ENCODE measurements around the gene TREM1. TPM values are rescaled to one million over a fixed set of nuclear protein-coding genes. Genes with fewer than 3 reads are reported as not detected.

Gene TREM1
- total RNA-seq, 2 donors from 2014 or later: not detected

GRCh38 chr6:41326092-41326491 is 39.6 kb upstream of the TREM1 start:
- H3K27me3 ChIP-seq: peaks cover 0 to 5% of the 10 kb centered on the region in 2 donors
- intact Hi-C loops (cut with DNase I): no loop called here
- H3K4me1 ChIP-seq: no peaks in the 10 kb centered on the region
- 57 to 64% methylated on average over 9 of the region's 9 CpGs for WGBS, 2 donors
- no peaks in the 10 kb centered on the region for H3K9me3 ChIP-seq
- TF ChIP-seq, protein P1, sequence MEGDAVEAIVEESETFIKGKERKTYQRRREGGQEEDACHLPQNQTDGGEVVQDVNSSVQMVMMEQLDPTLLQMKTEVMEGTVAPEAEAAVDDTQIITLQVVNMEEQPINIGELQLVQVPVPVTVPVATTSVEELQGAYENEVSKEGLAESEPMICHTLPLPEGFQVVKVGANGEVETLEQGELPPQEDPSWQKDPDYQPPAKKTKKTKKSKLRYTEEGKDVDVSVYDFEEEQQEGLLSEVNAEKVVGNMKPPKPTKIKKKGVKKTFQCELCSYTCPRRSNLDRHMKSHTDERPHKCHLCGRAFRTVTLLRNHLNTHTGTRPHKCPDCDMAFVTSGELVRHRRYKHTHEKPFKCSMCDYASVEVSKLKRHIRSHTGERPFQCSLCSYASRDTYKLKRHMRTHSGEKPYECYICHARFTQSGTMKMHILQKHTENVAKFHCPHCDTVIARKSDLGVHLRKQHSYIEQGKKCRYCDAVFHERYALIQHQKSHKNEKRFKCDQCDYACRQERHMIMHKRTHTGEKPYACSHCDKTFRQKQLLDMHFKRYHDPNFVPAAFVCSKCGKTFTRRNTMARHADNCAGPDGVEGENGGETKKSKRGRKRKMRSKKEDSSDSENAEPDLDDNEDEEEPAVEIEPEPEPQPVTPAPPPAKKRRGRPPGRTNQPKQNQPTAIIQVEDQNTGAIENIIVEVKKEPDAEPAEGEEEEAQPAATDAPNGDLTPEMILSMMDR (IDR thresholded peaks at IDR 0.05): no peak
- no peak for TF ChIP-seq POLR2A (IDR thresholded peaks at IDR 0.05)
- H3K4me3 ChIP-seq: no peak overlapping the region
- ATAC-seq (no peak), DNase-seq (no peak)
- no peaks in the 10 kb centered on the region for H3K36me3 ChIP-seq (replicated peaks in 1 of 2; ENCODE audit: insufficient read depth in 1 of 2, low read depth in 2 of 2)
- no peak overlapping the region for H3K27ac ChIP-seq

- no peak for TF ChIP-seq POLR2A (IDR thresholded peaks at IDR 0.05)
- TF ChIP-seq, protein P1 (IDR thresholded peaks at IDR 0.05): no peak
- Histone ChIP-seq H3K27ac (no peak overlapping the region), H3K36me3 (replicated peaks in 1 of 2; ENCODE audit: insufficient read depth in 1 of 2, low read depth in 2 of 2) (no peaks in the 10 kb centered on the region), H3K4me3 (no peak overlapping the region), H3K27me3 (peaks cover 0 to 5% of the 10 kb centered on the region in 2 donors), H3K4me1 (no peaks in the 10 kb centered on the region), H3K9me3 (no peaks in the 10 kb centered on the region)
- ATAC-seq (no peak), DNase-seq (no peak)
- intact Hi-C loops (cut with DNase I): no loop called here
- 61 to 78% methylated on average over 4 of the region's 4 CpGs for WGBS, 2 donors
These were observed 39.1 kb upstream of the TREM1 start for GRCh38 chr6:41325446-41326066.

GRCh38 chr6:41321183-41321582 is 34.7 kb upstream of the TREM1 start:
- TF ChIP-seq, protein P1 (IDR thresholded peaks at IDR 0.05): no peak
- TF ChIP-seq POLR2A (IDR thresholded peaks at IDR 0.05): no peak
- Histone ChIP-seq H3K27me3 (no peaks in the 10 kb centered on the region), H3K9me3 (no peaks in the 10 kb centered on the region), H3K27ac (no peak overlapping the region), H3K36me3 (replicated peaks in 1 of 2; ENCODE audit: insufficient read depth in 1 of 2, low read depth in 2 of 2) (no peaks in the 10 kb centered on the region), H3K4me3 (no peak overlapping the region), H3K4me1 (peaks cover 7% of the 10 kb centered on the region)
- ATAC-seq (no peak), DNase-seq (no peak)
- intact Hi-C loops (cut with DNase I): no loop called here
- 87 to 90% methylated on average over 4 of the region's 4 CpGs for WGBS, 2 donors

GRCh38 chr6:41318654-41319565 is 32.4 kb upstream of the TREM1 start:
- no peaks in the 10 kb centered on the region for H3K36me3 ChIP-seq (replicated peaks in 1 of 2; ENCODE audit: insufficient read depth in 1 of 2, low read depth in 2 of 2)
- TF ChIP-seq POLR2A (IDR thresholded peaks at IDR 0.05): no peak
- TF ChIP-seq, protein P1 (IDR thresholded peaks at IDR 0.05): peak; percentile 94 to 99 (median 98)
- peak; percentile 76 to 83 (median 80) for DNase-seq
- H3K4me1 ChIP-seq: peaks cover 7% of the 10 kb centered on the region
- 21 to 28% methylated on average over 22 to 33 of the region's 33 CpGs for WGBS, 2 donors
- intact Hi-C loops (cut with DNase I): no loop called here
- peak; percentile 95 for ATAC-seq
- H3K27ac ChIP-seq: no peak overlapping the region
- no peak overlapping the region for H3K4me3 ChIP-seq
- no peaks in the 10 kb centered on the region for H3K27me3 ChIP-seq
- no peaks in the 10 kb centered on the region for H3K9me3 ChIP-seq
